ENCODE data around the gene CFTR. TPM values are rescaled to one million over a fixed set of nuclear protein-coding genes. Genes with fewer than 3 reads are reported as not detected.

CFTR gene
- total and polyA plus RNA-seq, 9 of the 15 experiments (the other 6 are each of a cell fraction or from before 2014, with no cell fraction given): 0.20 TPM; not detected in 8

- Histone ChIP-seq H3K9me1 (ENCODE audit: control insufficient read depth, insufficient read depth, low read length) (no peaks in the 10 kb centered on the region), H4K20me1 (replicated peaks; ENCODE audit: control insufficient read depth, insufficient read depth, low read length) (no peaks in the 10 kb centered on the region), H3K27ac (ENCODE audit: extremely low read depth, low read depth, low read length) (no peak overlapping the region), H2AFZ (ENCODE audit: low read depth, low read length) (no peak overlapping the region), H3K27me3 (ENCODE audit: control insufficient read depth in 2 of 2, insufficient read depth in 2 of 2, low read length in 2 of 2) (no peaks in the 10 kb centered on the region), H3K4me1 (replicated peaks in 1 of 2; ENCODE audit: control insufficient read depth in 2 of 2, insufficient read depth in 2 of 2, low read length in 2 of 2) (no peaks in the 10 kb centered on the region), H3K9ac (ENCODE audit: insufficient read depth in 1 of 2, low read depth in 2 of 2, low read length in 2 of 2) (no peak overlapping the region), H3K4me3 (no peak overlapping the region), H3K79me2 (ENCODE audit: control insufficient read depth, insufficient read depth, low read length) (no peaks in the 10 kb centered on the region), H3K9me3 (replicated peaks; ENCODE audit: control insufficient read depth, insufficient read depth, low read depth, low read length) (no peaks in the 10 kb centered on the region), H3K4me2 (ENCODE audit: insufficient read depth, low read length) (no peak overlapping the region), H3K36me3 (ENCODE audit: control insufficient read depth, insufficient read depth, low read length) (no peaks in the 10 kb centered on the region)
- DNase-seq (ENCODE audit: extremely low read depth in 1 of 4, low spot score in 3 of 4) (no peak), FAIRE-seq (no peak), ATAC-seq (no peak)
- intact Hi-C loops (cut with micrococcal nuclease): no loop called here
- ChIA-PET CTCF (ENCODE audit: low intra/inter-chr PET ratio) (no interaction called here), POLR2A (no interaction called here)
- no TSS peak for BruUV-seq (replicated peaks)
- 0% methylated on average over 1 of the region's 1 CpG for WGBS (ENCODE audit: insufficient coverage, low coverage, missing lambda C conversion rate)
- in situ Hi-C loops (cut with MboI): no loop called here
- TF ChIP-seq ZBTB9 (CRISPR knock-in tag; IDR thresholded peaks at IDR 0.05) (no peak), DMBX1 (CRISPR knock-in tag; IDR thresholded peaks at IDR 0.05; ENCODE audit: borderline replicate concordance) (no peak), CEBPZ (IDR thresholded peaks at IDR 0.05; ENCODE audit: borderline replicate concordance, low read depth, low read length) (no peak), MAZ (CRISPR knock-in tag; conservative IDR thresholded peaks at IDR 0.05 in 1 of 2, IDR thresholded peaks at IDR 0.05 in 1 of 2) (no peak), DACH1 (IDR thresholded peaks at IDR 0.05; ENCODE audit: partially characterized antibody) (no peak), ZBTB17 (CRISPR knock-in tag; IDR thresholded peaks at IDR 0.05) (no peak), ELK3 (CRISPR knock-in tag; IDR thresholded peaks at IDR 0.05) (no peak), KDM5B (IDR thresholded peaks at IDR 0.05; ENCODE audit: insufficient replicate concordance, low read depth, low read length) (no peak), IRF9 (tag; IDR thresholded peaks at IDR 0.05) (no peak), EP300 (IDR thresholded peaks at IDR 0.05; ENCODE audit: low read length) (no peak), XRCC3 (IDR thresholded peaks at IDR 0.05) (no peak), POLR2A (conservative IDR thresholded peaks at IDR 0.05) (no peak), NFXL1 (CRISPR knock-in tag; IDR thresholded peaks at IDR 0.05) (no peak), ESRRB (CRISPR knock-in tag; IDR thresholded peaks at IDR 0.05; ENCODE audit: borderline replicate concordance) (no peak), HNRNPK (IDR thresholded peaks at IDR 0.05; ENCODE audit: low read depth, low read length, poor library complexity, severe bottlenecking) (no peak), CREB1 (IDR thresholded peaks at IDR 0.05) (no peak), CREB1 (CRISPR knock-in tag; IDR thresholded peaks at IDR 0.05) (no peak)
Observed at GRCh38 chr7:117489911-117490310, 10.1 kb downstream of the CFTR start.
